ENCODE measurements around the gene ARHGEF10L.

- TF ChIP-seq POLR2A (IDR thresholded peaks at IDR 0.05) (no peak), CTCF (IDR thresholded peaks at IDR 0.05) (no peak)
These were observed 145.3 kb downstream of the ARHGEF10L start for GRCh38 chr1:17684810-17685209.

Measured in Peyer's patch (tissue), 4 donors.